ENCODE results near the gene ADGRV1. TPM values are rescaled to one million over a fixed set of nuclear protein-coding genes. Genes with fewer than 3 reads are reported as not detected.

The ADGRV1 gene
- total and polyA plus RNA-seq, 2 donors (not counting 3 experiments of a cell fraction or from before 2014, with no cell fraction given): 0.11 to 0.55 TPM

DNA sequence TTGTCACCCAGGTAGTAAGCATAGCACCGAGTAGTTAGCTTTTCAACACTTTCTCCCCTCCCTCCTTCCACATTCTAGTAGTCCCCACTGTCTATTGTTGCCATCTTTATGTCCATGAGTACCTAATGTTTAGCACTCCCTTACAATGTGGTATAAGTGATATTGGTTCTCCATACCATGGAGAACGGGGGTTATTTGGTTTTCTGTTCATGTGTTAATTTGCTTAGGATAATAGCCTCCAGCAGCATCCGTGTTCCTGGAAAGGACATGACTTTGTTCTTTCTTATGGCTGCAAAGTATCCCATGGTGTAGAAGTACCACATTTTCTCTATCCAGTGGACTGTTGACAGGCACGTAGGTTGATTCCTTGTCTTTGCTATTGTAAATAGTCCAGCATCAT is 353.9 kb downstream of the ADGRV1 start:
- CTCF ChIA-PET: interaction anchor here (1.2 to 1.6 kb wide), 2 partner anchors 19 to 46 kb away, joined by 4 to 5 read pairs; no protein-coding TSS in a partner anchor
- Histone ChIP-seq H2AFZ (ENCODE audit: low read depth, low read length) (no peak overlapping the region), H4K20me1 (replicated peaks; ENCODE audit: control insufficient read depth, extremely low read depth, insufficient read depth, low read length) (no peaks in the 10 kb centered on the region), H3K9me1 (replicated peaks; ENCODE audit: control insufficient read depth, extremely low read depth, insufficient read depth, low read length) (no peaks in the 10 kb centered on the region), H3K9ac (replicated peaks; ENCODE audit: extremely low read depth, insufficient read depth, low read length) (no peak overlapping the region), H3K27me3 (ENCODE audit: control insufficient read depth in 2 of 2, insufficient read depth in 2 of 2, low read length in 2 of 2) (no peaks in the 10 kb centered on the region), H3K36me3 (ENCODE audit: control insufficient read depth in 2 of 2, extremely low read depth in 1 of 2, insufficient read depth in 2 of 2, low read length in 2 of 2) (no peaks in the 10 kb centered on the region), H3K4me2 (ENCODE audit: insufficient read depth, low read length) (no peak overlapping the region), H3K79me2 (ENCODE audit: control insufficient read depth, insufficient read depth, low read length) (no peaks in the 10 kb centered on the region), H3K27ac (ENCODE audit: insufficient read depth, low read depth, low read length) (no peak overlapping the region), H3K4me1 (ENCODE audit: control insufficient read depth, extremely low read depth, insufficient read depth, low read length) (peaks cover 17% of the 10 kb centered on the region), H3K4me3 (replicated peaks in 1 of 3; ENCODE audit: insufficient read depth in 1 of 3, low read depth in 1 of 3, low read length in 3 of 3) (no peak overlapping the region), H3K9me3 (replicated peaks; ENCODE audit: control insufficient read depth, insufficient read depth, low read length) (no peaks in the 10 kb centered on the region)
- POLR2A ChIA-PET: no interaction called here
- no TSS peak for BruUV-seq (replicated peaks)
- FAIRE-seq (no peak), DNase-seq (ENCODE audit: low read depth, low spot score) (no peak)
- intact Hi-C loops (cut with micrococcal nuclease): no loop called here
- TF ChIP-seq POLR2A (IDR thresholded peaks at IDR 0.05; ENCODE audit: low read depth, low read length) (no peak), EZH2 (IDR thresholded peaks at IDR 0.05; ENCODE audit: borderline replicate concordance, low read depth, low read length, severe bottlenecking) (no peak), POLR2AphosphoS5 (IDR thresholded peaks at IDR 0.05; ENCODE audit: insufficient read depth, low read depth, low read length) (no peak), GATA2 (IDR thresholded peaks at IDR 0.05; ENCODE audit: insufficient read depth, insufficient read length, low read depth, low read length) (no peak), JUN (IDR thresholded peaks at IDR 0.05; ENCODE audit: borderline replicate concordance, insufficient read depth, insufficient read length, low read depth) (no peak), FOS (IDR thresholded peaks at IDR 0.05; ENCODE audit: borderline replicate concordance, insufficient read depth, low read length) (no peak)
- TF ChIP-seq, protein P1, sequence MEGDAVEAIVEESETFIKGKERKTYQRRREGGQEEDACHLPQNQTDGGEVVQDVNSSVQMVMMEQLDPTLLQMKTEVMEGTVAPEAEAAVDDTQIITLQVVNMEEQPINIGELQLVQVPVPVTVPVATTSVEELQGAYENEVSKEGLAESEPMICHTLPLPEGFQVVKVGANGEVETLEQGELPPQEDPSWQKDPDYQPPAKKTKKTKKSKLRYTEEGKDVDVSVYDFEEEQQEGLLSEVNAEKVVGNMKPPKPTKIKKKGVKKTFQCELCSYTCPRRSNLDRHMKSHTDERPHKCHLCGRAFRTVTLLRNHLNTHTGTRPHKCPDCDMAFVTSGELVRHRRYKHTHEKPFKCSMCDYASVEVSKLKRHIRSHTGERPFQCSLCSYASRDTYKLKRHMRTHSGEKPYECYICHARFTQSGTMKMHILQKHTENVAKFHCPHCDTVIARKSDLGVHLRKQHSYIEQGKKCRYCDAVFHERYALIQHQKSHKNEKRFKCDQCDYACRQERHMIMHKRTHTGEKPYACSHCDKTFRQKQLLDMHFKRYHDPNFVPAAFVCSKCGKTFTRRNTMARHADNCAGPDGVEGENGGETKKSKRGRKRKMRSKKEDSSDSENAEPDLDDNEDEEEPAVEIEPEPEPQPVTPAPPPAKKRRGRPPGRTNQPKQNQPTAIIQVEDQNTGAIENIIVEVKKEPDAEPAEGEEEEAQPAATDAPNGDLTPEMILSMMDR (IDR thresholded peaks at IDR 0.05; ENCODE audit: extremely low read depth in 1 of 2, insufficient read depth in 1 of 2, low read depth in 1 of 2, low read length in 2 of 2): no peak
- dilution Hi-C loops (cut with MboI; ENCODE audit: extremely low pct_ligation_motif_present, low sequenced_read_pairs): no loop called here
